Measurements from ENCODE around the gene S100A9.
"Not testable (repeated sequence)": the region's sequence is repeated elsewhere in the genome, so short reads cannot be mapped to it uniquely, and the experiment has no call there.

The S100A9 gene

DNA sequence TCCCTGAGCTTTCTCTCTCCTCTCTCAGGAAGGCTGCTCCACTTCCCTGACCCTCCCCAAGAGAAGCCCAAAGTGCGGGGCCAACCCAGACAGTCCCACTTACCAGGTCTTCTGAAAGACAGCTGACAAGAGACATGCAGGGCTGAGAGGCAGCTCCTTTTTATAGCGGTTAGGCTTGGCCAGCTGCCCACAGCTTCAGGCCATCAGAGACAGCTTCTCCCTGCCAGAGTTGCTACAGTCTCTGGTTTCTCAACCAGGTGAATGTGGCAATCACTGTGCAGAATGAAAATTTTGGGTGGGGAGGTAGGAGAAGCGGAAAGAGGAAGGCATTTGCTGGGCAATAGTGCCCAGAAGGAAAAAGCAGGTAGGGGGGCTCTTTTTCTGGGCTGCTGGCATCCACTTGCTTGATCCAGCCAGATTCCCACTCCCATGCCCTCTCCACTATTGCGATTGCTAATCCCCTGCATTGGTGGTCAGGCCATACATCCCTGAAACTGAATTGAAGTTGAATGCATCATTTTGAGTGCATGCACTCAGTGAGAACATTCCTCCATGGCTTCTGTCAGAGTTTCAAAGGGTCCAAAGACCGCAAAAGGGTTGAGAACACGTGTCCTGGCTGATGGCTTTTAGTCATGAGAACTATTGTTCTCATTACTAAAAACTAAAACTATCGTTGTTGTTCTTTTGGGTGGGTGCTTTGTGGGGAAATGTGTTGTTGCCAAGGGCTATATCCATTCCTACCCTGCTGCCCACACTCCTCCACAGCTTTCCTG, 33.5 kb downstream of the S100A9 start, which contains the start of gene S100A8:
TSS of gene S100A8 (minus strand) at position 136 of the 773 bp plus-strand sequence. CDS start 538 bp downstream, outside the sequence.
- no peak for DNase-seq

- no peak for DNase-seq
Observed at GRCh38 chr1:153392258-153392657, 34.6 kb downstream of the S100A9 start.

DNA sequence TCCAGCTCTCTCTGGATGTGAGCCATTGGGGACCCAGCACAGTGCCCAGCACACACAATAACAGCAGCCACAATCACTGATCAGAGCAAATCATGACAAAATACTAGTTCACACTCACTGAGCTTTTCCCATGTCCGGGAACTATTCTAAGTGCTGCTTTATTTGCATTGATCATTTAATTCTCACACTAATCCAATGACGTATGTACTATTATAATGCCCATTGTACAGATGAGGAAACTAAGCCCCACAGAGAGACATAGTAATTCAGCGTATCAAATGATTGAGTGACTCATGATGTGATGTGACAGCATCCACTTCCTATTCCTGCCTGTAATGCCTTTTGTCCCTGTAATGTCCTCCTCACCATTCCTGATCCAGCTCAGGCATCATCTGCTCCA, 35.2 kb downstream of the S100A9 start:
- no peak for DNase-seq

DNA sequence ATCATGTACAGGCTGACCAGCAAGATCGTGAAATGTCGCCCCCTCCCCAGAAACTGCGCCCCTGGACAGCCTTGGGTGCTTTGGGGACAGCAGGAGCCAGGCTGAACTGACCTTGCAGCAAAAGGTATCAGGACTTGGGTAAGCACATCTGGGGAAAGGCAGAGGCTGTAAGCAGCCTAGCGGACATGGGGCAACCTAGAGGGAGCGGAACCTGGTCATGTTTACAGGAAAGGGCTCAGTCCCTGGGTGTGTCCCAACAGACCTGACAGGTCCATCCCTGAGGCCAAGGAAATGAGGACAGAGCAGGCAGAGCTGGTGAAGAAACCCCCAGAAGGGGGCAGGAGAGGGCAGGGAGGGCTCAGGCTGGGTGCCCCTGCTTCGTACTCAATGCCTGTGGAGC, 36.3 kb downstream of the S100A9 start:
- no peak for DNase-seq

DNA sequence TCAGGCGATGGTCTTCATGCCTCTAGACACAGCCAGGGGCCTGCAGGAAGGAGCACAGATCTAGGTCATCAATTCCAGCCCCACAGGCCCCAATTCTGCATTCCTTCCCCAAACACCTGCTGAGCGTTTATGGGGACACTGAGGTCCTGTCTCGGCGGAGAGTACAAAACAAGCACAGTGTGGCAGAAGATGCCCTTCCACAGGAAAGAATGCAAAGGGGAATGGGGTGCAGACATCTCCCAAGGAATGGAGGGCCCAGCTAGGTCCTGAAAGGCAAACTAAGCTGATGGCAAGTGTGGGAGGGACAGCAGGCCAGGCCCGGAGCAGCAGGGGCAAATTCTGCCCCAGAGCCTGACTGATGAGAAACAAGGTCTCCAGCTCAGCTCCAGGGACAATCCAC, 36.7 kb downstream of the S100A9 start:
- DNase-seq = no peak

GRCh38 chr1:153395136-153395685, 37.6 kb downstream of the S100A9 start:
- DNase-seq = no peak

GRCh38 chr1:153395776-153396175, 38.1 kb downstream of the S100A9 start:
- no peak for DNase-seq

DNA sequence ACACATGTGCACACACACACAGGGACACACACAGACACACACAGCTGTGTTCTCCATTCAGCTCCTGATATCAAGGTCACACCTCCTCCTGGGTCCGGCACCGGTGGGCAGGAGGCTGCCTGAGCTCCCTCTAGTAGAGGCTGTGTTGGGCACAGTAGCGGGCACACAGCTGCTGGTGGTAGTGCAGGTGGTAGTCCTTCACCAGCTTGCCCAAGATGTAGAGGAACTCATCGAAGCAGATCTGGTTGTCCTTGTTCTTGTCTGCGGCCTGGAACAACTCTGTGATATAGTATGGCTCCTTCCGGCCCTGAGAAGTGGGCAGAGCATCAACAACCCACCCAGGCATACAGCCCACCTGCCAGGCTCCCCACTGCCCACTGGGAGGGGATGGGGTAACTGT, 38.8 kb downstream of the S100A9 start:
- no peak for DNase-seq

DNA sequence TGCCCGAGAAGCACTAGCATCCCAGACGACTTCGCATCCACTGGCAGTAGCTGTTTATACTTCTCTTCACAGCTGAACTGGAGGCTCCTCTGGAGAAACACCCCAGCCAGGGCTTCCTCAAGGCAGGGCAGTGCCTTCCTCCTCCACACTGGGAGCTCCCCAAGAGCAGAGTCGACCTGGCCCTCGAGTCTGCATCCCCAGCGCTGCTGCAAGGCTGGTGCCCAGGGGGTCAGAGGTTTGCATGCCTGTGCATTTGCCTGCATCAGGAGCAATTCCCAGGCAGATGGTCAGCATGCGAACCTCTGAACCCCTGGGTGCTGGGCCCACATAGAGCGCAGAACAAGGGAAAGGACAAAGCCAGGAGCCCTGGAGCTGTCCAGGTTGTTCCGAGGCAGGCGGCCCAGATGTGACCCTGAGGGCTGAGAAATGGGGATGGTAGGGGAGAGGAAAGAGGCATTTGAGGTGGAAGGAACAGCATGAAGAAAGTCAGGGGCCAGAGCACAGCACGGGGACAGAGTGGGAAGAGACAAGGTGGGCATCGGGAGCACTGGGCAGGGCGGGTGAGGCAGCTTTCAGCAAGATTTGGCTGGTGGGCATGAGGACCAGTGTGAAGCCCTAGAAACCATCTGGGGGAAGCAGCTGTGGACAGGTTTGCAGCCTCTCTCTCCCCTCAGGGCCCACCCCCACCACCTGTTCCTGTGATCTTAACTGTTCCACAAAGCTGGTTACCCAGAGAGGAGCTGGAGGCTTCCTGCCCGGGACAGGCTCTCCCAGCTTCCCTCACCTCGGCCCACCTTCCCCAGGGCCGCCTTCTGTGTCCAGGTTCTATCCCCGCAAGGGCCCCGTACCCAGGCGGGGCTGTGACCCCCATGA, 39.6 kb downstream of the S100A9 start:
- no peak for DNase-seq

DNA sequence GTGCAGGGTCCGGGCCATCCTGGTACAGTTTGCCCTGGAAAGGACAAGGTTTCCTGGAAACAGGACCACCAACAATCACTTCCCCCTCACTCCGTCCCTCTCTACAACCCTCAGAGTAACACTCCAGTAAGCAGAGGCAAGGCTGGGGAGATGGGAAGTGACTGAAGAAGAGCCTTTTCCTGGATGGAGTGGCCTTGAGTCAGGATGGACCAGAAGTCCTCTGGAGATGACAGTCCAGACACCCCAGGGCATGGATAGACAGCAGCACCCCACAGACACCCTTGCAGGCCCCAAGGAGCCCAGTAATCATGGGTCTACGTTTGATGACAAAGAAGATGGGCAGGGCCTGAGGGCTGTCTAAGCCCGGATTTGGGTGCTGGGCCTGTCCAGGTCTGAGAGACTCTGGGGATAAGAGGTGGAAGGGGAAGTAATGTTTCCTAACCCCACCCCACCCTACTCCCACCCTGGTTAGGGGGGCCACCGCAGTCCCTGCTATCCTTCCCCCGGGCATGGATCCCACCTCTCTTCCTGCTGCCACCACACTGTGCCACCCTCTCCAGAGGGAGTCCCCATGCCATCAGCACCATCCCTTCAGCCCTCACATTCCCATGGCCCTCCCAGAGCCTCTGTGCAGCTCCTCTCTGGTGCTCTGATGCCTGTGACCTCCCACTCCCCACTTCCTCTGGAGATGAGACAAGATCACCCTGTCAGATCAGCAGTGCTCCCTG, 40.4 kb downstream of the S100A9 start:
- DNase-seq = no peak

DNA sequence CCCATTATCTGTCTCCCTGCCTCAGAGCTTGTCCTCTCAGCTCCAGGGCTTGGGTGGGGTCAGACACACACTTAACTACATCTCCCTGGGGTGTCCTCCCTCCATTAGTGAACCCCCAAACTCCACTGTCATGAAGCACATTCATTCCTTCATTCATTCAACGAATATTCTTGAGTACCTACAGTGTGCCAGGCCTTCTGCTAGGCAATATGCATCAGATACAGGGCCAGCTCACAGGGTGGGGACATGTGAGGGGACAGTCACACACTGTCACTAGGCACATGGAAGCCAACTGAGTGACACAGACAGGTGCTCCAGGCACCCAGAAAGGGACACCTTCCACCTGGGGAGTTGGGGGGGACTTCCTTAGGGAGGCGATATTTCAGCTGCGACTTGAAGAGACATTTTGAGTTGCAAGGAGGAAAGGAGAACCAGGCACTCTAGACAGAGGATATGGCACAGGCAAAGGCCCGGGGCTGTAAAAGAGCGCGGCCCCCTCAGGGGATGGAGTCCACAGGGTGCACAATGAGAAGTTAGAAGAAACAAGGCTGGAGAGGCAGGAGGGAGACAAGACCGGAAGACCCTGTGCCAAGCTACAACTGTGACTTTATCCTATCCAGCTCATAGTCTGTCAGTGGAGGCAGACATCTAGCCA, 41.9 kb downstream of the S100A9 start:
- DNase-seq = no peak

GRCh38 chr1:153400244-153400643, 42.6 kb downstream of the S100A9 start:
- DNase-seq = no peak

GRCh38 chr1:153401461-153401860, 43.8 kb downstream of the S100A9 start:
- DNase-seq = no peak

DNA sequence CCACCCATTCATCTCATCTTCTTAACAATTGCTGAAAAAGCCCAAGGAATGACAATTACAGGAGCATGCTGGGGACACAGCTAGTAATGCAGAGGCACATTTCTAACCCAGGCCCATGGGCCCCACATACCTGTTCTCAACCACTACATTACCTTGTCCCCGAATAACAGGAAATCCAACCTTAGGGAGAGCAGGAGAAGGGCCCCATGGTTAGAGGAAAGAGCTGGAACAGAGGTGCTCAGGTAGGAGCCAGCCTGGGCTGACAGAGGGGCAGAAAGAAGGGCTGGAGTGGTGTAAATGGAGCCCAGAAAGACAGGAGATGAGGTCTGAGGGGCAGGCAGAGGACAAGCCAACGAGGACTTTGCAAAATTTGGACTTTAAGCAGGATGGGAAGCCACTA, 44.6 kb downstream of the S100A9 start:
- no peak for DNase-seq

DNA sequence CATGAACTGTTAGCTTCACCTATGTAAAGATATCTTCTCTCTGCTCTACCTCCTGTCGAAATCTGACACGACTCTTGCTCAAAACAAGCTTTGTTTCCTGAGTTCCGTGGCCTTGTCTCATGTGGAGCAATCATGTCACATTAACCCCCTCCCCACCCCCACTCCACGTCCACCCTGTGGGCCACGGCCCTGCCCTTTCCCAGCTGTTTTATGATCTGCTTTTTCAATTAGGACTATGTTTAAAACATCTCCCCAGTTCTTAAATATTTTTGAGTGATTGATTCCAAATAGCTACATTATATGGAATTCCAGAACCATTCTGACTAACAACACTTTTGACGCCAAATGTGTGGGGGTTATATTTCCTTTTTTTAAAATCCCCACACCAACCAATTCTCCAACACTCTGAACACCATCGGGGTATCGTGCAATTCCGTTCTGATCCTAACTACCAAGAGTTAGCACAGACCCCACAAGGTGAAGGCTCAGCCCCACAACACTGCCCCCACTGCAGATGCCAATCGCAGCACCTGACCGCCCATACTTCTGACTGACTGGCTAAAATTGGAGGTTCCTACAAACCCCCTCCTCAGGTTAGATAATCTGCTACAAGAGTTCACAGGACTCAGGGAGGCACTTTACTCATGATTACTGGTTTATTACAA, 45.9 kb downstream of the S100A9 start:
- no peak for DNase-seq

GRCh38 chr1:153404086-153404635, 46.5 kb downstream of the S100A9 start:
- DNase-seq = no peak

- no peak for DNase-seq
Observed at GRCh38 chr1:153404768-153405167, 47.1 kb downstream of the S100A9 start.

- DNase-seq = not testable (repeated sequence)
Observed at GRCh38 chr1:153405825-153406599, 48.4 kb downstream of the S100A9 start.

- not testable (repeated sequence) for DNase-seq
Observed at GRCh38 chr1:153407274-153407673, 49.6 kb downstream of the S100A9 start.
